Neural progenitor cell (in vitro differentiated cells): ENCODE data around the gene PACRG. TPM values are rescaled to one million over a fixed set of nuclear protein-coding genes. Genes with fewer than 3 reads are reported as not detected.

Source experiments
- DNase-seq: peaks from one replicate; pipeline ENCODE4 v3.0.0-alpha.2; 2016; ENCODE audit warnings: low spot score
- H2AFZ ChIP-seq: fragments of 200-600 bp; sonication (generic); replicated peaks from 2 replicates; pipeline ENCODE4 v1.6.1; 2016; ENCODE audit warnings: antibody characterized with exemption
- H3F3A ChIP-seq: fragments of 200-600 bp; sonication (generic); 2 replicates; pipeline ENCODE4 v1.6.1; 2016; ENCODE audit warnings: antibody characterized with exemption, low read depth
- H3K27ac ChIP-seq: fragments of 200-600 bp; sonication (generic); 2 replicates; pipeline ENCODE4 v1.5.1; 2016; ENCODE audit warnings: mild to moderate bottlenecking
- H3K27me3 ChIP-seq: fragments of 200-600 bp; sonication (generic); 2 replicates; pipeline ENCODE4 v1.6.1; 2016; ENCODE audit warnings: mild to moderate bottlenecking, moderate library complexity
- H3K36me3 ChIP-seq: fragments of 200-600 bp; sonication (generic); 2 replicates; pipeline ENCODE4 v1.5.1; 2016
- H3K4me1 ChIP-seq: fragments of 200-600 bp; sonication (generic); 2 replicates; pipeline ENCODE4 v1.6.1; 2016; ENCODE audit warnings: mixed run types
- H3K4me2 ChIP-seq: fragments of 200-600 bp; sonication (generic); 2 replicates; pipeline ENCODE4 v1.6.1; 2016
- H3K4me3 ChIP-seq: fragments of 200-600 bp; sonication (generic); 2 replicates; pipeline ENCODE4 v1.5.1; 2016
- H3K79me2 ChIP-seq: fragments of 200-600 bp; sonication (generic); 2 replicates; pipeline ENCODE4 v1.6.1; 2016; ENCODE audit warnings: low read depth
- H3K9ac ChIP-seq: fragments of 200-600 bp; sonication (generic); 2 replicates; pipeline ENCODE4 v1.6.1; 2016
- H3K9me3 ChIP-seq: fragments of 200-600 bp; sonication (generic); 2 replicates; pipeline ENCODE4 v1.5.1; 2016; ENCODE audit warnings: low read depth
- H4K20me1 ChIP-seq: fragments of 200-600 bp; sonication (generic); 2 replicates; pipeline ENCODE4 v1.6.1; 2016; ENCODE audit warnings: low read depth
- H3K27ac Mint-ChIP-seq: 3 replicates; pipeline ENCODE4 v1.8.0; 2021; ENCODE audit warnings: mixed read lengths
- H3K27me3 Mint-ChIP-seq: 2 replicates; pipeline ENCODE4 v1.8.0; 2022; ENCODE audit warnings: low read depth, mild to moderate bottlenecking, inconsistent platforms, moderate library complexity, mixed read lengths; ENCODE audit not compliant: insufficient read depth
- H3K36me3 Mint-ChIP-seq: 3 replicates; pipeline ENCODE4 v1.8.0; 2021; ENCODE audit warnings: mixed read lengths
- H3K4me1 Mint-ChIP-seq: 3 replicates; pipeline ENCODE4 v1.8.0; 2021; ENCODE audit warnings: mixed read lengths
- H3K4me3 Mint-ChIP-seq: 3 replicates; pipeline ENCODE4 v1.8.0; 2021; ENCODE audit warnings: mild to moderate bottlenecking, moderate library complexity, mixed read lengths
- H3K9me3 Mint-ChIP-seq: 3 replicates; pipeline ENCODE4 v1.8.0; 2020; ENCODE audit warnings: mixed read lengths
- CTCF ChIP-seq: fragments of 200-600 bp; sonication (generic); IDR thresholded peaks from 2 replicates; pipeline ENCODE4 v1.5.1; 2017; ENCODE audit warnings: antibody characterized with exemption, mild to moderate bottlenecking
- EZH2 ChIP-seq: fragments of 200-600 bp; sonication (generic); IDR thresholded peaks from 2 replicates; pipeline ENCODE4 v1.6.1; 2017; ENCODE audit warnings: antibody characterized with exemption, mild to moderate bottlenecking, moderate library complexity
- EZH2phosphoT487 ChIP-seq: fragments of 200-600 bp; sonication (generic); IDR thresholded peaks from 2 replicates; pipeline ENCODE4 v1.6.1; 2017; ENCODE audit warnings: antibody characterized with exemption
- total RNA-seq: library from RNA; depleted of rRNA; stranded (reverse); fragments of >200 nt; gene quantifications from 2 replicates; pipeline ENCODE4 v1.2.3, GENCODE V29; 2015; ENCODE audit warnings: low replicate concordance

The PACRG gene
- total RNA-seq, 1 donor from 2014 or later = 0.30 TPM

- Histone ChIP-seq H3K4me2 (no peak overlapping the region), H3K4me1 (peaks cover 17% of the 10 kb centered on the region), H2AFZ (no peak overlapping the region), H3K36me3 (no peaks in the 10 kb centered on the region), H3K9me3 (peaks cover 4% of the 10 kb centered on the region), H4K20me1 (no peaks in the 10 kb centered on the region), H3K9ac (no peak overlapping the region), H3F3A (peaks cover 16% of the 10 kb centered on the region), H3K79me2 (no peaks in the 10 kb centered on the region), H3K4me3 (no peak overlapping the region), H3K27me3 (no peaks in the 10 kb centered on the region), H3K27ac (no peak overlapping the region)
- H3K36me3 Mint-ChIP-seq = no peaks in the 10 kb centered on the region
- H3K9me3 Mint-ChIP-seq = peaks cover 7% of the 10 kb centered on the region
- H3K27me3 Mint-ChIP-seq = peaks cover 4% of the 10 kb centered on the region
- H3K4me3 Mint-ChIP-seq = no peak overlapping the region
- no peak overlapping the region for H3K27ac Mint-ChIP-seq
- H3K4me1 Mint-ChIP-seq = peaks cover 18% of the 10 kb centered on the region
- TF ChIP-seq EZH2phosphoT487 = no peak
- no peak for TF ChIP-seq EZH2
- no peak for TF ChIP-seq CTCF
- DNase-seq = no peak
These were observed 17.4 kb upstream of the PACRG start for GRCh38 chr6:162710419-162710818.

- no peaks in the 10 kb centered on the region for H3K27me3 ChIP-seq
- H3K9me3 Mint-ChIP-seq = peaks cover 7% of the 10 kb centered on the region
- TF ChIP-seq EZH2 (no peak), CTCF (no peak), EZH2phosphoT487 (no peak)
These were observed 16.8 kb upstream of the PACRG start for GRCh38 chr6:162710936-162711335.

GRCh38 chr6:162711376-162711775 lies 16.4 kb upstream of the PACRG start:
- Histone ChIP-seq H3K9ac (no peak overlapping the region), H3K27ac (no peak overlapping the region), H3K4me1 (peaks cover 7% of the 10 kb centered on the region), H3K4me3 (no peak overlapping the region), H3K27me3 (no peaks in the 10 kb centered on the region), H3K9me3 (peaks cover 4% of the 10 kb centered on the region), H3F3A (peaks cover 6% of the 10 kb centered on the region), H3K79me2 (no peaks in the 10 kb centered on the region), H4K20me1 (no peaks in the 10 kb centered on the region), H3K4me2 (no peak overlapping the region), H2AFZ (no peak overlapping the region), H3K36me3 (no peaks in the 10 kb centered on the region)
- no peak for TF ChIP-seq EZH2phosphoT487
- TF ChIP-seq CTCF = no peak
- no peak for TF ChIP-seq EZH2
- Mint-ChIP-seq H3K36me3 (no peaks in the 10 kb centered on the region), H3K4me3 (no peak overlapping the region), H3K4me1 (peaks cover 9% of the 10 kb centered on the region), H3K9me3 (peaks cover 7% of the 10 kb centered on the region), H3K27ac (no peak overlapping the region), H3K27me3 (peaks cover 2% of the 10 kb centered on the region)
- DNase-seq = no peak

More at GRCh38 chr6:162710936-162711335, 16.8 kb upstream of the PACRG start:
- DNase-seq = no peak
- Mint-ChIP-seq H3K27me3 (peaks cover 4% of the 10 kb centered on the region), H3K27ac (no peak overlapping the region), H3K36me3 (no peaks in the 10 kb centered on the region), H3K4me1 (peaks cover 13% of the 10 kb centered on the region), H3K4me3 (no peak overlapping the region)
- Histone ChIP-seq H3K4me1 (peaks cover 12% of the 10 kb centered on the region), H3K4me2 (no peak overlapping the region), H3K4me3 (no peak overlapping the region), H3K27ac (no peak overlapping the region), H4K20me1 (no peaks in the 10 kb centered on the region), H2AFZ (no peak overlapping the region), H3K9ac (no peak overlapping the region), H3K36me3 (no peaks in the 10 kb centered on the region), H3K79me2 (no peaks in the 10 kb centered on the region), H3F3A (peaks cover 11% of the 10 kb centered on the region), H3K9me3 (peaks cover 4% of the 10 kb centered on the region)
